Osteoblast (primary cell): ENCODE measurements around the gene B3GALT6. TPM values are rescaled to one million over a fixed set of nuclear protein-coding genes. Genes with fewer than 3 reads are reported as not detected.

Source experiments
- DNase-seq: peaks from one replicate; pipeline ENCODE4 v3.0.0; 2011; ENCODE audit warnings: low spot score, mixed read lengths; ENCODE audit not compliant: insufficient read length; ENCODE audit errors: missing footprints
- H2AFZ ChIP-seq: 2 replicates; pipeline ENCODE4 v1.6.0; 2011; ENCODE audit warnings: mild to moderate bottlenecking, low read length
- H3K27ac ChIP-seq: 2 replicates; pipeline ENCODE4 v1.5.1; 2011; ENCODE audit warnings: mild to moderate bottlenecking, low read depth, low read length, moderate library complexity
- H3K27me3 ChIP-seq: 2 replicates; pipeline ENCODE4 v1.6.0; 2012; ENCODE audit warnings: mild to moderate bottlenecking, control low read depth, inconsistent platforms, low read length, moderate library complexity; ENCODE audit not compliant: insufficient read depth
- H3K36me3 ChIP-seq: 2 replicates; pipeline ENCODE4 v1.5.1; 2011; ENCODE audit warnings: mild to moderate bottlenecking, low read length, control low read depth, moderate library complexity; ENCODE audit not compliant: insufficient read depth
- H3K4me1 ChIP-seq: 2 replicates; pipeline ENCODE4 v1.5.1; 2011; ENCODE audit warnings: mild to moderate bottlenecking, low read length, control low read depth, moderate library complexity; ENCODE audit not compliant: insufficient read depth
- H3K4me2 ChIP-seq: 2 replicates; pipeline ENCODE4 v1.6.0; 2011; ENCODE audit warnings: mild to moderate bottlenecking, low read length; ENCODE audit not compliant: insufficient read depth
- H3K4me3 ChIP-seq: fragments of 200-600 bp; sonication (generic); 3 replicates; pipeline ENCODE4 v1.5.1; 2012; ENCODE audit warnings: mild to moderate bottlenecking, low read length, inconsistent platforms; ENCODE audit not compliant: insufficient read depth
- H3K79me2 ChIP-seq: 2 replicates; pipeline ENCODE4 v1.6.0; 2012; ENCODE audit warnings: mild to moderate bottlenecking, low read length, control low read depth, inconsistent platforms; ENCODE audit not compliant: insufficient read depth
- H3K9me3 ChIP-seq: 2 replicates; pipeline ENCODE4 v1.5.1; 2011; ENCODE audit warnings: low read depth, low read length, control low read depth
- H4K20me1 ChIP-seq: 2 replicates; pipeline ENCODE4 v1.6.0; 2012; ENCODE audit warnings: mild to moderate bottlenecking, low read length, control low read depth; ENCODE audit not compliant: insufficient read depth
- CTCF ChIP-seq: IDR thresholded peaks from 2 replicates; pipeline ENCODE4 v1.5.1; 2011; ENCODE audit warnings: mild to moderate bottlenecking, low read depth, low read length, moderate library complexity; ENCODE audit errors: extremely low read depth
- total RNA-seq: library from RNA; depleted of rRNA; stranded (reverse); fragments of >200 nt; gene quantifications from 2 replicates; pipeline ENCODE4 v1.2.3, GENCODE V29; 2012

B3GALT6 gene
- total RNA-seq, 1 donor, result 29.7 TPM

GRCh38 chr1:1259951-1260600 lies 28.0 kb downstream of the B3GALT6 start:
- H3K4me3 ChIP-seq, result no peak overlapping the region
- no peak overlapping the region for H2AFZ ChIP-seq
- peaks cover 66% of the 10 kb centered on the region for H3K79me2 ChIP-seq
- H3K9me3 ChIP-seq, result no peaks in the 10 kb centered on the region
- H3K4me1 ChIP-seq, result peaks cover 10% of the 10 kb centered on the region
- no peak overlapping the region for H3K27ac ChIP-seq
- TF ChIP-seq CTCF, result no peak
- H4K20me1 ChIP-seq, result peaks cover 41% of the 10 kb centered on the region
- H3K36me3 ChIP-seq, result peaks cover 70% of the 10 kb centered on the region
- no peak for DNase-seq
- H3K4me2 ChIP-seq, result no peak overlapping the region
- no peaks in the 10 kb centered on the region for H3K27me3 ChIP-seq

DNA sequence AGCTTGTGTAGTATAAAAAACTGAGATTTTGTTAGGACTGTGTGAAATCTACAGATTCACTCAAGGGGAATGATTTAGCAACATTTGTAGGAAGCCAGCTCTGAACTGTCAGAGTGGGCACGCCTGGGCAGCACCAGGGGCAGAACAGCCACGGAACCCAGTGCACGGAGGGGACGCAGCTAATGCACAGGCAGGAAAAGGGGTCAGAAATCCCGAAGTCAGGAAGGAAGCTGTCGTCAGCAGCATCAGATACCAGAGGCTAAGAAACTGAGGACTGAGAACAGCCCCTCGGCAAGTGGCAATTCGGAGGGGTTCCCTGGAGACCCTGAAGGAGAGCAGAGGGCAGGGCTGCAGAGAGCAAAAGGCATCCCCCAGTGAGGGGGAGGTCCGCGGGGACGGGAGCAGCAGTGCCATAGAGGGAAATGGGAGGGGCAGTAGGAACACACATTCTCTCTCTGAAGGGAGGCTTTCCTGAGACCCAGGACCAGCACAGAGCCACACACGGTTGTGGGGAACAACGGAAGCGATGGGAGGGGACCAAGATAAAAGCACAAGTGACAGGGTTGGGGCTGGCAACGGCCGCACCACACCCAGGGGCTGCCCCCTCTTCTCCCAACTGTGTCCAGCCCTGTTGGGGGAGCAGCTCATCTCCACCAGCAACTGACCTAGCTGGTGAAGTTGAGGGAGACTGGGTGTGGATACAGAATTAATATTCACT lies 29.0 kb downstream of the B3GALT6 start:
- peaks cover 19% of the 10 kb centered on the region for H3K4me1 ChIP-seq
- H3K36me3 ChIP-seq, result peaks cover 64% of the 10 kb centered on the region
- TF ChIP-seq CTCF, result no peak
- no peak overlapping the region for H3K27ac ChIP-seq
- H3K27me3 ChIP-seq, result no peaks in the 10 kb centered on the region
- no peak overlapping the region for H3K4me3 ChIP-seq
- no peak overlapping the region for H2AFZ ChIP-seq
- no peaks in the 10 kb centered on the region for H3K9me3 ChIP-seq
- DNase-seq, result no peak
- peaks cover 64% of the 10 kb centered on the region for H3K79me2 ChIP-seq
- peaks cover 38% of the 10 kb centered on the region for H4K20me1 ChIP-seq
- no peak overlapping the region for H3K4me2 ChIP-seq

- Histone ChIP-seq H3K4me1 (peaks cover 22% of the 10 kb centered on the region), H3K4me2 (no peak overlapping the region), H2AFZ (no peak overlapping the region), H3K79me2 (peaks cover 68% of the 10 kb centered on the region), H3K27me3 (no peaks in the 10 kb centered on the region), H3K4me3 (no peak overlapping the region), H3K9me3 (no peaks in the 10 kb centered on the region), H3K27ac (peak overlapping the region; percentile 99), H4K20me1 (peaks cover 38% of the 10 kb centered on the region), H3K36me3 (peaks cover 60% of the 10 kb centered on the region)
- TF ChIP-seq CTCF, result no peak
- no peak for DNase-seq
Observed at GRCh38 chr1:1262071-1262470, 30.0 kb downstream of the B3GALT6 start.

GRCh38 chr1:1262758-1263157 lies 30.7 kb downstream of the B3GALT6 start:
- TF ChIP-seq CTCF, result no peak
- Histone ChIP-seq H3K27me3 (no peaks in the 10 kb centered on the region), H3K27ac (peak overlapping the region; percentile 99), H3K79me2 (peaks cover 72% of the 10 kb centered on the region), H3K4me3 (no peak overlapping the region), H3K4me2 (no peak overlapping the region), H2AFZ (no peak overlapping the region), H3K9me3 (no peaks in the 10 kb centered on the region), H4K20me1 (peaks cover 37% of the 10 kb centered on the region), H3K36me3 (peaks cover 67% of the 10 kb centered on the region), H3K4me1 (peaks cover 22% of the 10 kb centered on the region)
- no peak for DNase-seq
